Measurements from ENCODE around the gene MAMLD1. TPM values are rescaled to one million over a fixed set of nuclear protein-coding genes. Genes with fewer than 3 reads are reported as not detected.
"Not testable (repeated sequence)": the region's sequence is repeated elsewhere in the genome, so short reads cannot be mapped to it uniquely, and the experiment has no call there.

MAMLD1 gene
- total RNA-seq, 2 donors from 2014 or later = 0.56 to 3.3 TPM

GRCh38 chrX:150339736-150340135 lies 23.4 kb upstream of the MAMLD1 start:
- peaks cover 0 to 6% of the 10 kb centered on the region in 2 donors for H3K4me1 ChIP-seq
- H3K4me3 ChIP-seq = no peak overlapping the region
- H3K27ac ChIP-seq = no peak overlapping the region
- TF ChIP-seq, protein P1, sequence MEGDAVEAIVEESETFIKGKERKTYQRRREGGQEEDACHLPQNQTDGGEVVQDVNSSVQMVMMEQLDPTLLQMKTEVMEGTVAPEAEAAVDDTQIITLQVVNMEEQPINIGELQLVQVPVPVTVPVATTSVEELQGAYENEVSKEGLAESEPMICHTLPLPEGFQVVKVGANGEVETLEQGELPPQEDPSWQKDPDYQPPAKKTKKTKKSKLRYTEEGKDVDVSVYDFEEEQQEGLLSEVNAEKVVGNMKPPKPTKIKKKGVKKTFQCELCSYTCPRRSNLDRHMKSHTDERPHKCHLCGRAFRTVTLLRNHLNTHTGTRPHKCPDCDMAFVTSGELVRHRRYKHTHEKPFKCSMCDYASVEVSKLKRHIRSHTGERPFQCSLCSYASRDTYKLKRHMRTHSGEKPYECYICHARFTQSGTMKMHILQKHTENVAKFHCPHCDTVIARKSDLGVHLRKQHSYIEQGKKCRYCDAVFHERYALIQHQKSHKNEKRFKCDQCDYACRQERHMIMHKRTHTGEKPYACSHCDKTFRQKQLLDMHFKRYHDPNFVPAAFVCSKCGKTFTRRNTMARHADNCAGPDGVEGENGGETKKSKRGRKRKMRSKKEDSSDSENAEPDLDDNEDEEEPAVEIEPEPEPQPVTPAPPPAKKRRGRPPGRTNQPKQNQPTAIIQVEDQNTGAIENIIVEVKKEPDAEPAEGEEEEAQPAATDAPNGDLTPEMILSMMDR (IDR thresholded peaks at IDR 0.05) = no peak
- no peak for DNase-seq (ENCODE audit: low spot score)
- H3K36me3 ChIP-seq = no peaks in the 10 kb centered on the region
- H3K27me3 ChIP-seq = no peaks in the 10 kb centered on the region
- H3K9me3 ChIP-seq = no peaks in the 10 kb centered on the region

DNA sequence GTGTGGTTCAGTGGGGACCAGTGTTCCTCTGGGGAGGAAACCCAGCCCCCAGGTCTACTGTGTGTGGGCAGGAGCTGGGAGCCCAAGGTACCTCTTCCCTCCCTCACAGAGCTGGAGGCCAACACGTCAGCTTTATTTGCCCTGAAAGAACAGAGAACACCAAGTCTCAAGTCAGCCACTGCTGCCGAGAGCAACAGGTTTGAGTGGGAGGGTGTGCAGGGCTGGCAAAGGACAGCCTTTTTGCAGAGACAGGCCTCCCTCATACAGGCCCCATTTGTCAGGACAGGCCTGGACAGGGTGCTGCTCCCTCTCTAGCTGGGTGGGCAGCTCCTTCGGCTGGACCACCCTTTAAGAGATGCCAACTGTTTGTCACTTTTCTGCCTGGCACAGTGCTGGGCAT lies 22.8 kb upstream of the MAMLD1 start:
- H3K9me3 ChIP-seq; H3K36me3 ChIP-seq; H3K4me1 ChIP-seq; H3K27me3 ChIP-seq; H3K4me3 ChIP-seq; DNase-seq (ENCODE audit: low spot score); H3K27ac ChIP-seq: not testable (repeated sequence)

DNA sequence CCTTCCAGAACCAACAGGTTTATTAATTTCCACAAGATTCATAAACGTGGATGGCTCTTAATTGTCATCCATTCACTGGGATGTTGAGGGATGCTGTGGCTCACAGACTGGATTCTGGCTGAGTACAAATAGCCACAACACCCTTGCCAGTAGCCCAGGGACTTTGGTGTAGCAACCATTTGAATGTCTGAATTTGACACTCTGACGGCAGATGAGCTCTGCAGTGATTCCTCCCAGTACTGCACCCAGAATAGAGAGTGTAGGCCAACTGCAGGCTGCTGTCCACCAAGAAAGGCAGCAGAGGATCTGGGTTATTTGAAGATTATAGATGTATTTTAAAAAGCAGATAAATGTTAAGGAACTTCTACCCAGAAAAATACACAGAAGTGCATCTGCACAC lies 15.6 kb upstream of the MAMLD1 start:
- no peak for DNase-seq (ENCODE audit: low spot score)
- no peaks in the 10 kb centered on the region for H3K36me3 ChIP-seq
- no peaks in the 10 kb centered on the region for H3K4me1 ChIP-seq
- no peaks in the 10 kb centered on the region for H3K27me3 ChIP-seq
- H3K9me3 ChIP-seq = no peaks in the 10 kb centered on the region
- no peak overlapping the region for H3K27ac ChIP-seq
- H3K4me3 ChIP-seq = no peak overlapping the region
- TF ChIP-seq, protein P1 (IDR thresholded peaks at IDR 0.05) = no peak

- H3K9me3 ChIP-seq = no peaks in the 10 kb centered on the region
- TF ChIP-seq, protein P1 (IDR thresholded peaks at IDR 0.05) = no peak
- no peak overlapping the region for H3K27ac ChIP-seq
- no peak for DNase-seq (ENCODE audit: low spot score)
- H3K36me3 ChIP-seq = no peaks in the 10 kb centered on the region
- no peaks in the 10 kb centered on the region for H3K4me1 ChIP-seq
- no peak overlapping the region for H3K4me3 ChIP-seq
- H3K27me3 ChIP-seq = no peaks in the 10 kb centered on the region
Measured at GRCh38 chrX:150348365-150348764, 14.8 kb upstream of the MAMLD1 start.

DNA sequence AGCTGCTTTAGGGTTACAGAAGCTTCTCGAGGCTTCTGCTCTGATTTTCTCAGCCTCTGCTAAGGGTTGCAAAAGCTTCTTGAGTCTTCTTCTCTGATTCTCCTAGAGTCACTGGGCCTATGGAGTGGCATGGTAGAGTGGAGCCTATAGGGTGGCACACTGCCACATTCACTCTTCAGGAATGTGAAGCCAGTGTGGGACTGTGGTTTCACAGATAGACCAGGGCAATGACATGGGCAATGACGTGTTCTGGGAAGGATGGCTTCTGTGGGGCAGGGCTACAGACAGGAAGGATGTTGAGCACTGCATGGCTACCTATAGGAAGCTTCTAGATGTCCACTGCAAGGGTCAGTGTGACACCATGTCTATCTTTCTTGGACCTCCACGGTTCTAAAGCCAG lies 11.0 kb upstream of the MAMLD1 start:
- Histone ChIP-seq H3K4me3 (no peak overlapping the region), H3K27me3 (no peaks in the 10 kb centered on the region), H3K4me1 (no peaks in the 10 kb centered on the region), H3K9me3 (no peaks in the 10 kb centered on the region), H3K36me3 (no peaks in the 10 kb centered on the region), H3K27ac (no peak overlapping the region)
- DNase-seq (ENCODE audit: low spot score) = no peak
- TF ChIP-seq, protein P1 (IDR thresholded peaks at IDR 0.05) = no peak

DNA sequence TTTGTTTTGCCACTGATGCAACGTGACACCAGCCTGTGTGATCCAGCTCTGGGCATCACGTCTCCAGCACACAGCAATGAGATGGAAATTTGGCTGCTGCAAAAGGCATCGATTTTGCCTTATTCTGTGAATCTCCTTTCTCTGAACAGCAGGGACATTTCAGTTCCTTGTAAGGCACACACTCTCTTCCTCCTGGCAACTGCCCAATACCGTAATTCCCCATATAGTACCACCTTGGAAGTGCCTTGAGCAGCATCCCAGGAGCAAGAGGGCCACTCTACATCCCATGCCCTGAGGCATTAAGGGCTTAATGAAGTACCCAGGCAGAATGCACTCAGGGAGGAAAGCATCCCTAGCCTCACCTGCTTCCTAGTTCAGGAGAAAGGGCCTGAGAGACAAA lies 10.5 kb upstream of the MAMLD1 start:
- DNase-seq (ENCODE audit: low spot score) = no peak
- Histone ChIP-seq H3K4me3 (no peak overlapping the region), H3K27ac (no peak overlapping the region), H3K36me3 (no peaks in the 10 kb centered on the region), H3K4me1 (no peaks in the 10 kb centered on the region), H3K27me3 (no peaks in the 10 kb centered on the region), H3K9me3 (no peaks in the 10 kb centered on the region)
- TF ChIP-seq, protein P1 (IDR thresholded peaks at IDR 0.05) = no peak
